Measurements from ENCODE around the gene DUSP1.

Gene DUSP1

GRCh38 chr5:172762214-172763119 is 8.5 kb downstream of the DUSP1 start:
- no peak for DNase-seq

DNA sequence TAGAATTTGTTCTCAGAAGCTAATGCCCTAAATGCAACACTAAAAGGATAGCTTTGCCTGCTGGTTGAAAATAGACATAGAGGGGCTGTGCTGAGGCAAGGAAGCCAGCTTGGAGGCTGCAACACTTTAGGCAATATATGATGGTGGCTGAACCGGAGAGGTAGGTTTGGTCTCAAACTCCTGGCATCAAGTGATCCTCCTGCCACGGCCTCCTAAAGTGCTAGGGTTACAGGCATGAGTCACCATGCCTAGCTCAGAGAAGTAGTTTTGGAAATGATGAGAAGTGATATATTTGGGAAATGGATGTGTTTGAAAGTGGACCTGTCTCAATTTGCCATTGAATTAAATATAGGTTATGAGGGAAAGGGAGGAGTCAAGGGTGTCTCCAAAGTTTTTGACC is 10.0 kb downstream of the DUSP1 start:
- no peak for DNase-seq

DNA sequence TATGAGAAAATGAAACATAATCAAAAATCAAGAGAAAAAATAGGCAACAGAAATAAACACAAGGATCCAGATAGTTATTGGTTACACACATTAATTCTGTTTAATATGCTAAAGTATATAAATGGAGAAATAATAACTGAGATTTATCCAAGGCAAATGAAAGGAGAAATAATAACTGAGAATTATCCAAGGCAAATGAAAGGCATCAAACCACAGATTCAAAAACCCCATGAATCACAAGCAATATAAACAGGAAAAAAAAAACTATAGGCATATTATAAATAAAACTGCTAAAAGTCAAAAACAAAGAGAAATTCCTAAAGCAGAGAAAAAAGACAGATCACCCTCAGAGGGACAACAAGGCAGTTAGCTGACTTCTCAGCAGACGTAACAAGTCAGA is 10.9 kb downstream of the DUSP1 start:
- DNase-seq, result no peak

- no peak for DNase-seq
Observed at GRCh38 chr5:172758834-172759149, 12.2 kb downstream of the DUSP1 start.

GRCh38 chr5:172758077-172758833 is 12.7 kb downstream of the DUSP1 start:
- no peak for DNase-seq

- no peak for DNase-seq
Observed at GRCh38 chr5:172757394-172758010, 13.5 kb downstream of the DUSP1 start.

DNA sequence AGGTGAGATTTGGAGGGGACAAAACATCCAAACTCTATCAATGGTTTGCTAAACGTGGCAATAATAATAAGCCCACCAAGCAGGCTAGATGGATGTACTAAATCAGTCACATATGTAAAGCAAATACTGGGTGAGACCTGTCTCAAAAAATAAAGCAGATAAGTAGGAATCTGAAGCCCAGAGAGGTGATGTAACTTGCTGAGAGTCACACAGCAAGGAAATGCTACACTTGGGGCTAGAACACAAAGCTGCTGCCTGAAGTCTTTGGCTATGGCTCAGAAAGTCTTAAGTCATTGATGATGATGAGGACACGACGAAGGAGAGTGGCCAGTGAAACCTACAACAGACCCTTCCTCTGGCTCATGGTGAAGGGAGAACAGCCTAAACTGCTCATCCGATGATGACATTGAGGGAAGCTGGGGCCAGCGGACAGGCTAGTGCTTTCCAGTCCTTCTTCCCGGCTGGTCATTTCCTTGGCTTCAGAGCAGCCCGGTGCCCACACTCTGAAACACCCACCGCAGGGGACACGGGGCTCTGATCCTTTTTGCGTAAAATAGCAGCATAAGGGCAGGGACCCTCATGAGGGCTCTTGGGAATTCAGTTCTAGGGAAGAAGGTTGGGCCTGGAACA is 14.1 kb downstream of the DUSP1 start:
- no peak for DNase-seq

DNA sequence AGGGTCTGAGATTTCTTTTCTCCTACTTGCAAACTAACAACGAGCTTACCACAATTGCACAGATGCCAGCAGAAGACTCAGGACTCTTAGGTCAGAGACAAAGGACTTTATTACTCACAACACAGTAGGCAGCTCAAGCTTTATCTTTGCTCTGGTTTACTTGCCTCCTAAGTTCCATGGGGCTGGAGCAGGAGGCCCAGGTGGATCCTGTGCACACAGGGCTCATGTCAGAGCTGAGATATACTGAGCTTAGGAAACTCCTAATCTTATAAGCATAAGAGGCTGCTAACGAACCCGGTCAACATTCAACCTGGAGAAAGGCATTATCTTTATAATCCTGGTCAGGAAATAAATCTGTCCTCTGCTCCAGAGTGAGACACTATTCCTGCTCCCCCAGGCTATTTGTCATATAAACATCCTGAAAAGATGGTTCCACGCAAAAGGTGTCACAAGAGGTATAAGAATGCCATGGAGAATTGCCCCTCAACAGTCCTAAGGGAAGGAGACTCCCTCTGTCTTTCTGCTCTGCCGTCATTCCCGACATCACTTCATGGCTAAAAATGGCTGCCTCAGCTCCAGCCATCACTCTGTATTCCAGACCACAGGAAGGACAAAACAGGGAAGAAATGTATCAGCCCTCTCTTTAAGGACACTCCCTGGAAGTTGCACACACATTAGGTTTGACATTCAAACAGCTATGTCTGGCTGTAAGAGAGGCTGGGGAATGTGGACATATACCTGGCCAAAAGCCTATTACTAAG is 16.2 kb downstream of the DUSP1 start:
- DNase-seq, result no peak

DNA sequence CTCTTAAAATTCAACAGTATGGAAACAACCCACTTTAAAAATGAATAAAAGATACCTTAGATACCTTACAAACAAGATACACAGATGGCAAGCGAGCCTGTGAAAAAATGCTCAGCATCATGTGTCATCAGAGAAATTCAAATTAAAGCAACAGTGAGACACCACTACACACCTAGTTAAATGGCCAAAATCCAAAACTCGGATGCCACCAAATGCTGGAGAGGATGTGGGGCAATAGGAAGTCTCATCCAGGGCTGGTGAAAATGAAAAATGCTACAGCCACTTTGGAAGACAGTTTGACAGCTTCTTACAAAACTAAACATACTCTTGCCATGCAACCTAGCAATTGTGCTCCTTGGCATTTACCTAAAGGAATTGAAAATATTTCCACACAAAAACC is 17.9 kb downstream of the DUSP1 start:
- no peak for DNase-seq

- no peak for DNase-seq
Observed at GRCh38 chr5:172751761-172752510, 19.1 kb downstream of the DUSP1 start.

GRCh38 chr5:172749881-172750633 is 20.9 kb downstream of the DUSP1 start:
- DNase-seq, result no peak

GRCh38 chr5:172749076-172749475 is 21.9 kb downstream of the DUSP1 start:
- no peak for DNase-seq

- no peak for DNase-seq
Observed at GRCh38 chr5:172748341-172748843, 22.6 kb downstream of the DUSP1 start.

GRCh38 chr5:172747471-172747870 is 23.5 kb downstream of the DUSP1 start:
- DNase-seq, result no peak

DNA sequence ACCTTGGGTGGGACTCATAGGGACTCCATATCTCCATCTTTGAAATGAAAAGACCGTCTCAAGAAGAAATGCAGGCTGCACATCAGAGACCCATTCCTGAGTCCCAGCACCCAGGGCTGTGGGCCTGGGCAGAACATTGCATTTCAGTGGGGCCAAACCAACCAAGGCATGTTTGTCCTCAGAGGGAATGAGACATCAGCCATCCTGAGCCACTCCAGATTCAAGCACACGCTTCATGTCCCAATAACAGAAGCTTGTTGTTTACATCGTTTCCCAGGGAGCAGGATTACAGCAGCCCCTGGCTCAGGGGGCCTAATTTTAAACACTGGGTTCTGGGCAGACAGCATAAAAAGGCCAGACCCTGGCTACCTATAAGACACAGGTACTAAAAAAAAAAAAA is 24.3 kb downstream of the DUSP1 start:
- no peak for DNase-seq

DNA sequence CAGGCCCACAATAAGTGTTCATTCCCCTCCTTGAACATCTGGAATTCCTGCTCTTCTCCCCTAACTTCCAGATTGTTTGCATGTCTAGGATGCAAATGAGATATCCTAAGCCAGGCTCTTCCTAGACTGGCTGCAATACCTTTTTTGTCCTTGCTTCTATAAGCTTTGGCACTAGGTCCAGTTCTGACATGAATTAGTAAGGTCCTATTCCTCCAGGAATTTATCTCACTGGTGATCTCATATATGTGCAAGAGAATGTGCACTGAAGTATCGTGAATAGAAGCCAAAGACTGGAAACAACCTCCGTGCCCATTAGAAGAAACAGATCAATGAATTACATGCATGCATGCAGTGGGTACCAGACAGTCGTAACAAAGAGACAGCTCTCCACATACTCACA is 25.2 kb downstream of the DUSP1 start:
- no peak for DNase-seq

GRCh38 chr5:172745406-172745805 is 25.6 kb downstream of the DUSP1 start:
- no peak for DNase-seq

- DNase-seq, result no peak
Observed at GRCh38 chr5:172744123-172745104, 26.6 kb downstream of the DUSP1 start.

GRCh38 chr5:172743112-172743959 is 27.7 kb downstream of the DUSP1 start:
- no peak for DNase-seq
